Upper lobe of left lung (tissue), 6 donors: ENCODE measurements around the gene OTOG. TPM values are rescaled to one million over a fixed set of nuclear protein-coding genes. Genes with fewer than 3 reads are reported as not detected.
A peak's percentile ranks its signal among the peaks of the same experiment; 100 is the strongest.

Source experiments
- ATAC-seq, 2 donors: fragments of 200-7000 bp; cut with Tn5 transposase; one replicate each; pipeline ENCODE4 v1.9.1; 2022; ENCODE audit warnings: mild to moderate bottlenecking in 2 of 2, moderate library complexity in 2 of 2; ENCODE audit not compliant: low FRiP score in 2 of 2
- DNase-seq, 2 donors: peaks; one replicate each; pipeline ENCODE4 v3.0.0-alpha.2; 2019 to 2020
- H3K27ac ChIP-seq, 4 donors: fragments of 200-600 bp; sonication (generic); one replicate each; pipeline ENCODE4 v1.5.1; 2016 to 2019
- H3K27me3 ChIP-seq, 4 donors: fragments of 200-600 bp; sonication (generic); one replicate each; pipeline ENCODE4 v1.5.1; 2017 to 2019
- H3K36me3 ChIP-seq, 4 donors: fragments of 200-600 bp; sonication (generic); one replicate each; pipeline ENCODE4 v1.5.1; 2016 to 2019
- H3K4me1 ChIP-seq, 4 donors: fragments of 200-600 bp; sonication (generic); one replicate each; pipeline ENCODE4 v1.5.1; 2018 to 2019
- H3K4me3 ChIP-seq, 4 donors: fragments of 200-600 bp; sonication (generic); one replicate each; pipeline ENCODE4 v1.5.1; 2017 to 2019; ENCODE audit warnings: mild to moderate bottlenecking in 2 of 4, moderate library complexity in 1 of 4
- H3K9me3 ChIP-seq, 4 donors: fragments of 200-600 bp; sonication (generic); one replicate each; pipeline ENCODE4 v1.5.1; 2018 to 2019
- CTCF ChIP-seq, 6 experiments: fragments of 450-650 bp in 4 of 6; fragments of 200-600 bp in 2 of 6; sonication (generic) in 2 of 6; IDR thresholded peaks; one replicate each; pipeline ENCODE4 v1.5.1; 2016 to 2019; ENCODE audit warnings: antibody characterized with exemption in 6 of 6
- EP300 ChIP-seq, 4 donors: sonication (generic); formaldehyde crosslinking; IDR thresholded peaks; one replicate each; pipeline ENCODE4 v1.5.1; 2017; ENCODE audit warnings: antibody characterized with exemption in 4 of 4, control low read depth in 2 of 4
- POLR2A ChIP-seq, 4 donors: fragments of 450-650 bp; IDR thresholded peaks; one replicate each; pipeline ENCODE4 v1.5.1; 2016 to 2017; ENCODE audit warnings: antibody characterized with exemption in 4 of 4, mild to moderate bottlenecking in 2 of 4
- POLR2AphosphoS5 ChIP-seq, 2 donors: sonication (generic); formaldehyde crosslinking; IDR thresholded peaks; one replicate each; pipeline ENCODE4 v1.5.1; 2017; ENCODE audit warnings: antibody characterized with exemption in 2 of 2
- WGBS, 2 donors: methylation state at CpG; one replicate each; pipeline ENCODE4 v1.1.5; 2017 to 2018; 5-methylcytosine and 5-hydroxymethylcytosine counted together
- total RNA-seq, 6 donors: library from RNA; depleted of rRNA in 4 of 6; stranded (reverse); fragments of >200 nt in 4 of 6; gene quantifications; one replicate each; pipeline versions ENCODE4 v1.1.0 to v1.2.1, GENCODE V29; 2016 to 2021
- donor health status: DM: no; HTN: no; CAD: no; lungs with moderate emphysema.
- donor health status: DM: no; HTN: yes; CAD: no; lungs with severe emphysema.

Gene OTOG
- total RNA-seq, 6 donors from 2014 or later, result not detected

DNA sequence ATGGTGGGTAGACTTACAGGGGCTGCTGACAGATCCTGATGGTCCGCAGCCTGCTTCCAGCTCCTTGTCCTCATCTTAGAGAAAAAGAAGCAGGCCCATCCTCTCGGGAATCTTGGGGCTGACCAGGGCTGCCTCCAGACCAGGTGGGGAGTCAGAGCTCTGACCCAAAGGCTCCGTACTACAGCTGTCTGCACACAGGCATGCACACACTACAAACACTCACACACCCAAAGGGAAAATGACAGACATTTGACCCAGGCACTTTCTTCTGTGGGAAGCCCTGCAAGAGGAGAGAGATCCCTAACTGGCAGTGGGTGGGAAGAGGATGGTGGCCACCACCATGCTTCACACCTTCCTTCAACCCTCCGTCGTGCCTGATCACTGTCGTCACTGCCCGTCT is 125.4 kb downstream of the OTOG start:
- TF ChIP-seq EP300 (IDR thresholded peaks at IDR 0.05) (no peak), CTCF (IDR thresholded peaks at IDR 0.05) (no peak), POLR2AphosphoS5 (IDR thresholded peaks at IDR 0.05) (no peak), POLR2A (IDR thresholded peaks at IDR 0.05) (no peak)
- no peaks in the 10 kb centered on the region for H3K4me1 ChIP-seq
- ATAC-seq, result no peak
- no peak overlapping the region for H3K27ac ChIP-seq
- no peaks in the 10 kb centered on the region for H3K27me3 ChIP-seq
- peaks cover 0 to 6% (median 3%) of the 10 kb centered on the region in 4 donors for H3K9me3 ChIP-seq
- 83 to 89% methylated on average over 7 of the region's 7 CpGs for WGBS, 2 donors
- no peaks in the 10 kb centered on the region for H3K36me3 ChIP-seq
- no peak for DNase-seq
- no peak overlapping the region for H3K4me3 ChIP-seq

DNA sequence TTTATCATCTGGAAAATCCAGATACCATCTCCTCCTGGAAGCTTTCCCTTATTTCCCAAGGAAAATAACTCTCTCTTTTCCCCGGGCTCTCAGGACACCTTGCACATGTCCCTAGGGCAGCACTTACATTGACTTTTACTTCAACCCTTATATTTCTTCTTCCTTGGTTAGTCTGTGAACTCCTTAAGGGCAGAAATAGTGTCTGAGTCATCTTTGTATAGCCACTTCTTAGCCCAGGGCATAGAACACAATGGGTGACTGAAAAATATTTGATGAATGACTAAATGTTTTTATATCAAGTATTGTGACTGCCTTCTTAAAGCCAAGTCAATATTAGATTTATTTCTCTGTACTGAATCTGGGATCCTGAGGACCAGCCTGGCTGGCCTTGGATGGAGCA is 126.9 kb downstream of the OTOG start:
- Histone ChIP-seq H3K4me3 (no peak overlapping the region), H3K27ac (no peak overlapping the region), H3K4me1 (no peaks in the 10 kb centered on the region), H3K9me3 (peaks cover 0 to 6% (median 3%) of the 10 kb centered on the region in 4 donors), H3K36me3 (no peaks in the 10 kb centered on the region), H3K27me3 (no peaks in the 10 kb centered on the region)
- no peak for ATAC-seq
- no peak for DNase-seq
- TF ChIP-seq CTCF (IDR thresholded peaks at IDR 0.05), result no peak
- no peak for TF ChIP-seq EP300 (IDR thresholded peaks at IDR 0.05)
- TF ChIP-seq POLR2AphosphoS5 (IDR thresholded peaks at IDR 0.05), result no peak
- TF ChIP-seq POLR2A (IDR thresholded peaks at IDR 0.05), result no peak
- WGBS, 2 donors, result 80 to 90% methylated on average over 1 of the region's 1 CpG

DNA sequence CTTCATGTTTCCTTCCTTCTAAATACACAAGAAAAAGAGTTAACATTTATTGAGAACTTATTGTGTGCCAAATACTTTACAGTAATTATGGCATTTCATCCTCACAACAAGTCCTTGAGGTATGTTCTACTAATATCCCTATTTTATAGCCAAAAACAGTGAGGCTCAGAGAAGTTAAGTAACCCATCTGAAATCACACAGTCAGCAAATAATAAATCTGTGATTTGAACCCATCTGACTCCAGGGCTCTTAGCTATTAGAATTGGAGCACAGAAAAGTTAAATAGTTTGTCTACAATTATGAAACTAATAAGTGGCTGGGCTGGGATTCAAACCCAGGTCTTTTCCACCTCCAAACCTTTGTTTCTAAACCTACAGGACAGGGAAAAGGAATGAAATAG is 135.8 kb downstream of the OTOG start:
- H3K4me3 ChIP-seq, result no peak overlapping the region
- no peaks in the 10 kb centered on the region for H3K27me3 ChIP-seq
- ATAC-seq (no peak), DNase-seq (no peak)
- H3K27ac ChIP-seq, result no peak overlapping the region
- TF ChIP-seq EP300 (IDR thresholded peaks at IDR 0.05), result no peak
- TF ChIP-seq POLR2A (IDR thresholded peaks at IDR 0.05), result no peak
- no peak for TF ChIP-seq CTCF (IDR thresholded peaks at IDR 0.05)
- no peak for TF ChIP-seq POLR2AphosphoS5 (IDR thresholded peaks at IDR 0.05)
- H3K36me3 ChIP-seq, result no peaks in the 10 kb centered on the region
- H3K4me1 ChIP-seq, result no peaks in the 10 kb centered on the region
- H3K9me3 ChIP-seq, result no peaks in the 10 kb centered on the region

DNA sequence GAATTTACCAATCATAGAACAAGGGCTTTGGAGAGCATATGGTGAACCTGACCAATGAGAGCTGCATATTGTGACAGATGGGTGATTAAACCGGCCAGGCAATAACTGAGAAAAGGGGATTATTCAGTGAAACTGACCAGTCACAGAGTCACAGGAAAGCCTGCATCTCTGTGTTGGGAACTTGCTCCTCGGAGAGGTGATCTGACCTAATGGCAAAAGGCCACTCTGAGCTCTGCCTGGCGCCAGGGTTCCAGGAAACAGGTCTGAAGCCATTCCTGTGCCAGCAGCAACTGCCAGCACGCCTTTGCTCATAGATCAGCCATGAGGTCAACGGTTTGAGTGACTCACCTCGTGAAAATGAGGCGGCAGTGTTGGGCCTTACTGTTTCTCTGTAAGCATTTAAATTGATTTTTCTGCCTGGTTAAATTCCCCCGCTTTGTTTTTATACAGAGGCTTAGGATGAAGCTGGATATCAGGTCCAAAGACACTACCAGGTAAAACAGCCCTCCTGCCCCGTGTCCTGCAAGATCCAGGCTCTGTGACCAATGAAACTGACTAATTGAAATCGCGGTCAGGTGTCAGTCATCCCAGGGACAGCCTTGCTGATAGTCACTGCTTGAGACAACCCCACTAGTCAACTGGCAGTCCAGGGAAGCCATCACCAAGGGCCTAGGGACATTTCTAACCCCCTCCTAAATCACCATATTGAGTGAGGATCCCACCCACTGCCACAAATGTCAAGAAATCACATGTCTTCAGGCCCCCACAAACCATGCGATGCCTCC is 136.5 kb downstream of the OTOG start:
- H3K36me3 ChIP-seq, result no peaks in the 10 kb centered on the region
- no peak for DNase-seq
- ATAC-seq, result peak in 1 of 2 donors; percentile 27
- H3K4me1 ChIP-seq, result no peaks in the 10 kb centered on the region
- H3K27me3 ChIP-seq, result no peaks in the 10 kb centered on the region
- H3K27ac ChIP-seq, result no peak overlapping the region
- H3K4me3 ChIP-seq, result no peak overlapping the region
- 77% methylated on average over 12 of the region's 12 CpGs for WGBS, 2 donors
- no peaks in the 10 kb centered on the region for H3K9me3 ChIP-seq
- TF ChIP-seq POLR2A (IDR thresholded peaks at IDR 0.05) (no peak), POLR2AphosphoS5 (IDR thresholded peaks at IDR 0.05) (no peak), EP300 (IDR thresholded peaks at IDR 0.05) (no peak), CTCF (IDR thresholded peaks at IDR 0.05) (no peak)

GRCh38 chr11:17684550-17684949 is 137.5 kb downstream of the OTOG start:
- Histone ChIP-seq H3K4me3 (no peak overlapping the region), H3K9me3 (no peaks in the 10 kb centered on the region), H3K4me1 (no peaks in the 10 kb centered on the region), H3K27me3 (no peaks in the 10 kb centered on the region), H3K27ac (no peak overlapping the region), H3K36me3 (no peaks in the 10 kb centered on the region)
- ATAC-seq, result no peak
- TF ChIP-seq CTCF (IDR thresholded peaks at IDR 0.05) (no peak), POLR2A (IDR thresholded peaks at IDR 0.05) (no peak), EP300 (IDR thresholded peaks at IDR 0.05) (no peak), POLR2AphosphoS5 (IDR thresholded peaks at IDR 0.05) (no peak)
- DNase-seq, result no peak
- WGBS, 2 donors, result 82 to 89% methylated on average over 5 of the region's 5 CpGs
